GM06990 (cell line): ENCODE data around the gene ITPR1.

Experiments used
- DNase-seq: peaks from one replicate; pipeline ENCODE4 v3.0.0-alpha.2; 2011; ENCODE audit not compliant: insufficient read length; ENCODE audit errors: extremely low read depth
- H3K27me3 ChIP-seq: replicated peaks from 2 replicates; pipeline ENCODE4 v1.6.0; 2011; ENCODE audit warnings: low read length; ENCODE audit not compliant: control insufficient read depth, insufficient read depth
- H3K36me3 ChIP-seq: 2 replicates; pipeline ENCODE4 v1.5.1; 2011; ENCODE audit warnings: low read length; ENCODE audit not compliant: control insufficient read depth, insufficient read depth
- H3K4me3 ChIP-seq: replicated peaks from 2 replicates; pipeline ENCODE4 v1.5.1; 2011; ENCODE audit warnings: low read depth, mild to moderate bottlenecking, control low read depth, low read length
- TF ChIP-seq, protein P1 (sequence below): IDR thresholded peaks from 2 replicates; pipeline ENCODE4 v1.5.1; 2011; ENCODE audit warnings: low read length, control low read depth, mild to moderate bottlenecking, inconsistent platforms; ENCODE audit not compliant: insufficient read depth, poor library complexity, severe bottlenecking

Gene ITPR1

DNA sequence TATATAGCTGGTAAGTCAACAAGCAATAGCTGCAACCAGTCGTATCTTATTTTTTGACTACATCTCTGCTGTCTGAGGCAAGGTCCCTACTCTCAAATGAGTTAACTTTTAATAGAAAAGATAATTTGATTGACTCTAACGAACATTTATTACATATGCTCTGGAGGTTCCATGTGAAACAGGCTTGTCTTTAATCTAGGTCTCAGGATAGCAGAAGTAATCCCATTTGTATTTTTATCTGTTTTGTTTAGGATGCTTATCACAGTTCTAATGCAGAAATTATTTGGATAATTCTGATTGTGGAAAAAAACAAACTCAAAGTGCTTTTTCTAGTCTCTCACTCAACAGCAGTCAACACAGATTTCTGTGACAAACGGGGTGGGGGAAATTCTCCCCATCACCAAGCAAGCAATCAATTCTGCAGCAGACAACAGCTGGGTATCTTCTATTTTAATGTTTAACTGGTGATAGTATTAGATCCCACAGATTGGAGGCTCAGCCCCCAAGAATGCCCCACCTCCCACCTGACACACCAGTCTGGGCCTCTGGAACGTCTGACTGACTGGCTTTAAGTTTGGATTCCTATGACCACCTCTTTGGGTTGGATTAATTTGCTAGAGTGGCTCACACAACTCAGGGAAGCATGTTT is 58.8 kb downstream of the ITPR1 start:
- TF ChIP-seq, protein P1, sequence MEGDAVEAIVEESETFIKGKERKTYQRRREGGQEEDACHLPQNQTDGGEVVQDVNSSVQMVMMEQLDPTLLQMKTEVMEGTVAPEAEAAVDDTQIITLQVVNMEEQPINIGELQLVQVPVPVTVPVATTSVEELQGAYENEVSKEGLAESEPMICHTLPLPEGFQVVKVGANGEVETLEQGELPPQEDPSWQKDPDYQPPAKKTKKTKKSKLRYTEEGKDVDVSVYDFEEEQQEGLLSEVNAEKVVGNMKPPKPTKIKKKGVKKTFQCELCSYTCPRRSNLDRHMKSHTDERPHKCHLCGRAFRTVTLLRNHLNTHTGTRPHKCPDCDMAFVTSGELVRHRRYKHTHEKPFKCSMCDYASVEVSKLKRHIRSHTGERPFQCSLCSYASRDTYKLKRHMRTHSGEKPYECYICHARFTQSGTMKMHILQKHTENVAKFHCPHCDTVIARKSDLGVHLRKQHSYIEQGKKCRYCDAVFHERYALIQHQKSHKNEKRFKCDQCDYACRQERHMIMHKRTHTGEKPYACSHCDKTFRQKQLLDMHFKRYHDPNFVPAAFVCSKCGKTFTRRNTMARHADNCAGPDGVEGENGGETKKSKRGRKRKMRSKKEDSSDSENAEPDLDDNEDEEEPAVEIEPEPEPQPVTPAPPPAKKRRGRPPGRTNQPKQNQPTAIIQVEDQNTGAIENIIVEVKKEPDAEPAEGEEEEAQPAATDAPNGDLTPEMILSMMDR, result no peak
- no peaks in the 10 kb centered on the region for H3K27me3 ChIP-seq
- H3K4me3 ChIP-seq, result no peak overlapping the region
- no peaks in the 10 kb centered on the region for H3K36me3 ChIP-seq
- DNase-seq, result no peak

DNA sequence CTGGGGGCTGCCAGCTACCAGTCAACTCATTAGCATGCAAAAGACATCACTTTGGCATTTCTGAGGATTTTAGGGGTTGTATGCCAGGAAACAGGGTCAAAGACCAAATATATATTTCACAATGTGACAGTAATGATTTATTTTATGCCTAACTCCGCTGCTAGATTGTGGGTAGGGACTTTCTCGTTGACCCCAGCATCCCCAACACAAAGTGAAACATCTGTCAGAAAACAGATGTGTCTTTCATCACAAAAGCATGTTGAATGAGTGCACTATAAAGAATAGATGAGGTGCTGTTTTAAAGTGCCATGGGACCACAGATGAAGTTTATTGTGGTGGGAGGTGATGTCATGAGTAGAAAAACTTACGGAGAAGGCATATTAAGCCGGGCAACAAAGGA is 59.7 kb downstream of the ITPR1 start:
- no peak for DNase-seq
- Histone ChIP-seq H3K36me3 (no peaks in the 10 kb centered on the region), H3K27me3 (no peaks in the 10 kb centered on the region), H3K4me3 (no peak overlapping the region)
- TF ChIP-seq, protein P1, result no peak

GRCh38 chr3:4561661-4562060 is 68.5 kb downstream of the ITPR1 start:
- no peaks in the 10 kb centered on the region for H3K27me3 ChIP-seq
- TF ChIP-seq, protein P1, result no peak
- DNase-seq, result no peak
- no peak overlapping the region for H3K4me3 ChIP-seq
- no peaks in the 10 kb centered on the region for H3K36me3 ChIP-seq

DNA sequence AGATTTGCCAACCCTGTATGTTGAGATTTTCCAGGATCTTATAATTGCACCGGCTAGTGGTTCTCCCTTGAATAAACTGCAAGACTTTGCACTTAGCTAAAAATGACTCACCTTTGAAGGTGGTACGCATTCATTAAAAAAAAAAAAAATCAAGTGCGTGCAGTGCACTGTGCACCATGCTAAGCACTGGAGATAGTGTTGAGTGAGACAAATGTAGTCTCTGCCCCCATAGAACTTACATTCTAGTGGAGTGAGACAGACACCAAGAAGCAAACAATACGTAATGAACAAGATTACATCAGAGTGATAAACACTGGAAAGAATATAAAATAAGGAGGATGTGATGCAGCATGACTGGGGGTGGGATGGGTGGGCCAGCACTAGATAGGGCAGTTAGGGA is 69.4 kb downstream of the ITPR1 start:
- no peak for DNase-seq
- TF ChIP-seq, protein P1, result no peak
- H3K36me3 ChIP-seq, result no peaks in the 10 kb centered on the region
- H3K27me3 ChIP-seq, result no peaks in the 10 kb centered on the region
- no peak overlapping the region for H3K4me3 ChIP-seq

DNA sequence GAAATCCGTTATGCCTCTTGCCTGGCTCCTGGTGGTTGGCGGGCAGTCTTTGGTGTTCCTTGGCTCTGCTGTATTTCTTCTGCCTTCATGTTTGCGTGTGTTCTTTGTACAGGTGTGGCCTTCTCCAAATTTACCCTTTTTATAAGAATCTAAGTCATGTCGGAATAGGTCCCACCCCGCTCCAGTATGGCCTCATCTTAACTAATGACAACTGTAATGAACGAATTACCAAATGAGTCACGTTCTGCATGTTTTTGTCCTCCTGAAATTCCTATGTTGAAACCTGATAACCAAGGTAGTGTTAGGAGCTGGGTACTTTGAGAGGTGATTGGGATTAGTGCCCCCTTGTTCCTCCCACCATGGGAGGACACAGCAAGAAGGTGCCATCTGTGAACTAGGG is 71.1 kb downstream of the ITPR1 start:
- TF ChIP-seq, protein P1, result no peak
- Histone ChIP-seq H3K36me3 (no peaks in the 10 kb centered on the region), H3K27me3 (no peaks in the 10 kb centered on the region), H3K4me3 (no peak overlapping the region)
- no peak for DNase-seq
